ENCODE measurements around the gene CCDC88C. TPM values are rescaled to one million over a fixed set of nuclear protein-coding genes. Genes with fewer than 3 reads are reported as not detected.
A peak's percentile ranks its signal among the peaks of the same experiment; 100 is the strongest.

Gene CCDC88C
- total RNA-seq, 1 donor from 2014 or later = 39.3 TPM

- H3K4me3 Mint-ChIP-seq = peak overlapping the region; percentile 38
- peaks cover 64% of the 10 kb centered on the region for H3K4me1 Mint-ChIP-seq (ENCODE audit: unreplicated experiment)
- no peak for DNase-seq (ENCODE audit: extremely low spot score, unreplicated experiment)
- no peaks in the 10 kb centered on the region for H3K27me3 Mint-ChIP-seq
- H3K9me3 Mint-ChIP-seq = no peaks in the 10 kb centered on the region
- no peaks in the 10 kb centered on the region for H3K36me3 Mint-ChIP-seq
- peak overlapping the region; percentile 23 for H3K27ac Mint-ChIP-seq
- no peak for TF ChIP-seq CTCF (conservative IDR thresholded peaks at IDR 0.05)
Measured at GRCh38 chr14:91352728-91353692, 64.6 kb downstream of the CCDC88C start.

GRCh38 chr14:91352053-91352452 is 65.6 kb downstream of the CCDC88C start:
- DNase-seq (ENCODE audit: extremely low spot score, unreplicated experiment) = no peak

GRCh38 chr14:91351512-91351862 is 66.1 kb downstream of the CCDC88C start:
- Mint-ChIP-seq H3K9me3 (no peaks in the 10 kb centered on the region), H3K27ac (peak overlapping the region; percentile 33), H3K4me3 (peak overlapping the region; percentile 15), H3K27me3 (no peaks in the 10 kb centered on the region), H3K36me3 (no peaks in the 10 kb centered on the region), H3K4me1 (ENCODE audit: unreplicated experiment) (peaks cover 69% of the 10 kb centered on the region)
- no peak for DNase-seq (ENCODE audit: extremely low spot score, unreplicated experiment)
- TF ChIP-seq CTCF (conservative IDR thresholded peaks at IDR 0.05) = no peak

More at GRCh38 chr14:91352053-91352452, 65.6 kb downstream of the CCDC88C start:
- TF ChIP-seq CTCF (conservative IDR thresholded peaks at IDR 0.05) = no peak
- no peaks in the 10 kb centered on the region for H3K9me3 Mint-ChIP-seq
- H3K36me3 Mint-ChIP-seq = no peaks in the 10 kb centered on the region
- H3K4me1 Mint-ChIP-seq (ENCODE audit: unreplicated experiment) = peaks cover 64% of the 10 kb centered on the region
- H3K4me3 Mint-ChIP-seq = no peak overlapping the region
- H3K27ac Mint-ChIP-seq = peak overlapping the region; percentile 47
- H3K27me3 Mint-ChIP-seq = no peaks in the 10 kb centered on the region

GRCh38 chr14:91350813-91351511 is 66.7 kb downstream of the CCDC88C start:
- H3K9me3 Mint-ChIP-seq = no peaks in the 10 kb centered on the region
- TF ChIP-seq CTCF (conservative IDR thresholded peaks at IDR 0.05) = no peak
- H3K27ac Mint-ChIP-seq = peak overlapping the region; percentile 50
- H3K27me3 Mint-ChIP-seq = no peaks in the 10 kb centered on the region
- DNase-seq (ENCODE audit: extremely low spot score, unreplicated experiment) = no peak
- peaks cover 72% of the 10 kb centered on the region for H3K4me1 Mint-ChIP-seq (ENCODE audit: unreplicated experiment)
- H3K36me3 Mint-ChIP-seq = no peaks in the 10 kb centered on the region
- no peak overlapping the region for H3K4me3 Mint-ChIP-seq

- H3K27me3 Mint-ChIP-seq = no peaks in the 10 kb centered on the region
- peaks cover 70% of the 10 kb centered on the region for H3K4me1 Mint-ChIP-seq (ENCODE audit: unreplicated experiment)
- TF ChIP-seq CTCF (conservative IDR thresholded peaks at IDR 0.05) = no peak
- no peaks in the 10 kb centered on the region for H3K36me3 Mint-ChIP-seq
- no peak overlapping the region for H3K4me3 Mint-ChIP-seq
- no peak for DNase-seq (ENCODE audit: extremely low spot score, unreplicated experiment)
- peak overlapping the region; percentile 50 for H3K27ac Mint-ChIP-seq
- H3K9me3 Mint-ChIP-seq = no peaks in the 10 kb centered on the region
Measured at GRCh38 chr14:91350483-91350812, 67.2 kb downstream of the CCDC88C start.

Measured in type B pancreatic cell (in vitro differentiated cells).